T-cell (primary cell): ENCODE results near the gene LRRC30. TPM values are rescaled to one million over a fixed set of nuclear protein-coding genes. Genes with fewer than 3 reads are reported as not detected.

ENCODE experiments used
- total RNA-seq, 35 experiments: library from RNA in 6 of 35; stranded (reverse) in 6 of 35; fragments of 120-200 nt in 1 of 35; gene quantifications; one replicate each; pipeline versions ENCODE4 v1.2.1 to v1.2.4 and lab custom pipeline; 2013 to 2026

The LRRC30 gene
- total RNA-seq, 5 donors from 2014 or later (not counting 1 experiment from before 2014, with no cell fraction given) = not detected

Other genes starting within 250 kb of the LRRC30 start
- under 1 TPM in 3 of 5 donors, not detected in 2; 0.09 to 0.43 (median 0.09) TPM for gene LAMA1, start 113.3 kb upstream of the LRRC30 start, total RNA-seq